Psoas muscle (tissue), 8 donors: ENCODE results near the gene LINS1. TPM values are rescaled to one million over a fixed set of nuclear protein-coding genes. Genes with fewer than 3 reads are reported as not detected.
A peak's percentile ranks its signal among the peaks of the same experiment; 100 is the strongest.

Experiments
- ATAC-seq, 4 donors: fragments of 200-7000 bp; cut with Tn5 transposase; one replicate each; pipeline ENCODE4 v1.9.1; 2020; ENCODE audit warnings: moderate library complexity in 3 of 4, mild to moderate bottlenecking in 2 of 4
- DNase-seq, 2 donors: peaks; one replicate each; pipeline ENCODE4 v3.0.0-alpha.2; 2020
- H3K27ac ChIP-seq: fragments of 200-600 bp; one replicate; pipeline ENCODE4 v1.8.0; 2022
- H3K27me3 ChIP-seq, 3 donors: fragments of 200-600 bp in 1 of 3; one replicate each; pipeline versions ENCODE4 v1.6.1 to v1.8.0; 2013 to 2022; ENCODE audit warnings: low read length in 2 of 3, mild to moderate bottlenecking in 2 of 3, moderate library complexity in 1 of 3; ENCODE audit not compliant: insufficient read depth in 3 of 3
- H3K36me3 ChIP-seq, 2 donors: fragments of 200-600 bp in 1 of 2; one replicate each; pipeline versions ENCODE4 v1.6.1 to v1.8.0; 2013 to 2022; ENCODE audit warnings: low read depth in 1 of 2, mild to moderate bottlenecking in 1 of 2, moderate library complexity in 1 of 2; ENCODE audit not compliant: insufficient read depth in 1 of 2
- H3K4me1 ChIP-seq: fragments of 200-600 bp; one replicate; pipeline ENCODE4 v1.8.0; 2022
- H3K4me3 ChIP-seq: fragments of 200-600 bp; one replicate; pipeline ENCODE4 v1.8.0; 2022; ENCODE audit warnings: mild to moderate bottlenecking
- H3K9me3 ChIP-seq: fragments of 200-600 bp; one replicate; pipeline ENCODE4 v1.8.0; 2022
- CTCF ChIP-seq: fragments of 200-600 bp; IDR thresholded peaks from one replicate; pipeline ENCODE4 v1.8.0; 2022; ENCODE audit warnings: antibody characterized with exemption
- WGBS, 3 donors: extraction: QIAGEN DNeasy Blood & Tissue Kit; methylation state at CpG; one replicate each; pipeline versions ENCODE4 v1.1.6 to v1.1.7; 2013; 5-methylcytosine and 5-hydroxymethylcytosine counted together
- intact Hi-C, 2 donors: fragments of 100-400 bp; cut with DNase I; formaldehyde crosslinking; loops; one replicate each; pipeline versions ENCODE4 v1.11.0 to v1.14.2; 2022
- polyA plus RNA-seq, 3 donors: library from polyadenylated mRNA; stranded (reverse); fragments of 200-250 nt; gene quantifications; one replicate each; pipeline ENCODE4 v1.2.3, GENCODE V29; 2013
- total RNA-seq, 4 donors: library from RNA; stranded (reverse); fragmentation: NEBNext Ultra II Directional in 2 of 4; extraction: Animal tissue kit (Norgen Biotek cat#: 25700) in 2 of 4; gene quantifications; one replicate each; pipeline versions ENCODE4 v1.2.1 to v1.2.4, GENCODE V29; 2021 to 2023
- donor health status: healthy with polysubstance abuse.
- donor health status: DM: no; HTN: no; CAD: no; lungs with moderate emphysema.
- donor health status: Bipolar disorder and iron deficiency.
- donor health status: healthy.
- donor health status: DM: yes; HTN: yes; CAD: no.
- donor health status: DM: no; HTN: no; CAD: no.
- donor health status: DM: no; HTN: no; CAD: no.
- donor health status: DM: yes; HTN: yes; CAD: no.

The LINS1 gene
- total and polyA plus RNA-seq, 7 donors, result 4.3 to 15.1 (median 8.3) TPM

GRCh38 chr15:100531204-100531603 is 70.8 kb downstream of the LINS1 start:
- intact Hi-C loops, result no loop called here
- H3K27ac ChIP-seq, result no peak overlapping the region
- H3K27me3 ChIP-seq, result peaks cover 0 to 4% (median 0%) of the 10 kb centered on the region in 3 donors
- no peak overlapping the region for H3K4me3 ChIP-seq
- ATAC-seq, result no peak
- WGBS, 3 donors, result 84 to 88% (median 85%) methylated on average over 4 of the region's 4 CpGs
- DNase-seq, result no peak
- no peaks in the 10 kb centered on the region for H3K36me3 ChIP-seq
- TF ChIP-seq CTCF, result no peak
- no peaks in the 10 kb centered on the region for H3K9me3 ChIP-seq
- peaks cover 5% of the 10 kb centered on the region for H3K4me1 ChIP-seq

GRCh38 chr15:100529556-100529955 is 72.4 kb downstream of the LINS1 start:
- no peaks in the 10 kb centered on the region for H3K9me3 ChIP-seq
- intact Hi-C loops, result no loop called here
- TF ChIP-seq CTCF, result no peak
- no peak overlapping the region for H3K4me3 ChIP-seq
- 97 to 100% (median 98%) methylated on average over 2 of the region's 2 CpGs for WGBS, 3 donors
- H3K27ac ChIP-seq, result no peak overlapping the region
- peaks cover 0 to 4% (median 0%) of the 10 kb centered on the region in 3 donors for H3K27me3 ChIP-seq
- H3K4me1 ChIP-seq, result peaks cover 19% of the 10 kb centered on the region
- DNase-seq, result no peak
- no peaks in the 10 kb centered on the region for H3K36me3 ChIP-seq
- no peak for ATAC-seq

- Histone ChIP-seq H3K4me3 (no peak within 1 kb of the TSS), H3K27ac (no peak within 1 kb of the TSS), H3K27me3 (peaks cover 0 to 4% (median 0%) of the 10 kb centered on the region in 3 donors), H3K4me1 (peaks cover 19% of the 10 kb centered on the region), H3K9me3 (no peaks in the 10 kb centered on the region), H3K36me3 (no peaks in the 10 kb centered on the region)
- DNase-seq (no peak), ATAC-seq (no peak)
- 86 to 92% (median 89%) methylated on average over 10 of the region's 10 CpGs for WGBS, 3 donors
- intact Hi-C loops, result no loop called here
- no peak for TF ChIP-seq CTCF
Measured at GRCh38 chr15:100528833-100529428, 73.1 kb downstream of the LINS1 start, which contains the start of gene CERS3. CERS3 (minus strand) TSS chr15:100528950; CDS start chr15:100501849, 27,101 bp downstream.

- no peak for TF ChIP-seq CTCF
- Histone ChIP-seq H3K27me3 (no peaks in the 10 kb centered on the region), H3K27ac (peak overlapping the region; percentile 68), H3K36me3 (no peaks in the 10 kb centered on the region), H3K4me1 (peaks cover 20% of the 10 kb centered on the region), H3K4me3 (no peak overlapping the region), H3K9me3 (no peaks in the 10 kb centered on the region)
- WGBS, 3 donors, result 14 to 27% (median 14%) methylated on average over 6 of the region's 6 CpGs
- ATAC-seq (peak; percentile 87 to 97 (median 94)), DNase-seq (peak; percentile 68 to 89)
- intact Hi-C loops, result no loop called here
Measured at GRCh38 chr15:100526027-100526481, 75.9 kb downstream of the LINS1 start.

GRCh38 chr15:100525436-100525835 is 76.5 kb downstream of the LINS1 start:
- no peaks in the 10 kb centered on the region for H3K9me3 ChIP-seq
- peaks cover 26% of the 10 kb centered on the region for H3K4me1 ChIP-seq
- no peak for ATAC-seq
- WGBS, 3 donors, result 22 to 36% (median 28%) methylated on average over 1 of the region's 1 CpG
- H3K4me3 ChIP-seq, result no peak overlapping the region
- peak overlapping the region; percentile 68 for H3K27ac ChIP-seq
- no peaks in the 10 kb centered on the region for H3K27me3 ChIP-seq
- intact Hi-C loops, result no loop called here
- H3K36me3 ChIP-seq, result no peaks in the 10 kb centered on the region
- no peak for DNase-seq
- TF ChIP-seq CTCF, result no peak
